ENCODE measurements around the gene DOCK9.

The DOCK9 gene

GRCh38 chr13:98921015-98921580 lies 56.8 kb downstream of the DOCK9 start:
- no peak overlapping the region for H3K4me3 ChIP-seq (ENCODE audit: low read depth in 1 of 2, low read length in 2 of 2)
- H3K36me3 ChIP-seq (ENCODE audit: control insufficient read depth in 1 of 2, insufficient read depth in 2 of 2, low read length in 2 of 2) = peaks cover 7% of the 10 kb centered on the region in 2 donors
- no peaks in the 10 kb centered on the region for H3K4me1 ChIP-seq (ENCODE audit: control insufficient read depth in 1 of 2, insufficient read depth in 2 of 2, low read length in 2 of 2)
- no peak overlapping the region for H3K27ac ChIP-seq (ENCODE audit: low read depth, low read length)
- no peaks in the 10 kb centered on the region for H3K9me3 ChIP-seq (ENCODE audit: control insufficient read depth in 1 of 2, low read length in 2 of 2)
- H3K27me3 ChIP-seq (ENCODE audit: control insufficient read depth in 1 of 2, insufficient read depth in 2 of 2, low read length in 2 of 2) = no peaks in the 10 kb centered on the region
- H3K9ac ChIP-seq (ENCODE audit: low read depth in 1 of 2, low read length in 2 of 2) = no peak overlapping the region

- H3K4me3 ChIP-seq (ENCODE audit: low read depth in 1 of 2, low read length in 2 of 2) = no peak overlapping the region
- no peak overlapping the region for H3K9ac ChIP-seq (ENCODE audit: low read depth in 1 of 2, low read length in 2 of 2)
- peaks cover 7 to 10% of the 10 kb centered on the region in 2 donors for H3K36me3 ChIP-seq (ENCODE audit: control insufficient read depth in 1 of 2, insufficient read depth in 2 of 2, low read length in 2 of 2)
- H3K27me3 ChIP-seq (ENCODE audit: control insufficient read depth in 1 of 2, insufficient read depth in 2 of 2, low read length in 2 of 2) = no peaks in the 10 kb centered on the region
- no peak overlapping the region for H3K27ac ChIP-seq (ENCODE audit: low read depth, low read length)
- H3K4me1 ChIP-seq (ENCODE audit: control insufficient read depth in 1 of 2, insufficient read depth in 2 of 2, low read length in 2 of 2) = no peaks in the 10 kb centered on the region
- H3K9me3 ChIP-seq (ENCODE audit: control insufficient read depth in 1 of 2, low read length in 2 of 2) = no peaks in the 10 kb centered on the region
These were observed 58.3 kb downstream of the DOCK9 start for GRCh38 chr13:98919566-98919965.

GRCh38 chr13:98918771-98919170 lies 59.1 kb downstream of the DOCK9 start:
- no peaks in the 10 kb centered on the region for H3K9me3 ChIP-seq (ENCODE audit: control insufficient read depth in 1 of 2, low read length in 2 of 2)
- no peak overlapping the region for H3K27ac ChIP-seq (ENCODE audit: low read depth, low read length)
- H3K4me1 ChIP-seq (ENCODE audit: control insufficient read depth in 1 of 2, insufficient read depth in 2 of 2, low read length in 2 of 2) = no peaks in the 10 kb centered on the region
- no peak overlapping the region for H3K9ac ChIP-seq (ENCODE audit: low read depth in 1 of 2, low read length in 2 of 2)
- no peak overlapping the region for H3K4me3 ChIP-seq (ENCODE audit: low read depth in 1 of 2, low read length in 2 of 2)
- H3K36me3 ChIP-seq (ENCODE audit: control insufficient read depth in 1 of 2, insufficient read depth in 2 of 2, low read length in 2 of 2) = peaks cover 7 to 10% of the 10 kb centered on the region in 2 donors
- H3K27me3 ChIP-seq (ENCODE audit: control insufficient read depth in 1 of 2, insufficient read depth in 2 of 2, low read length in 2 of 2) = no peaks in the 10 kb centered on the region

- H3K4me1 ChIP-seq (ENCODE audit: control insufficient read depth in 1 of 2, insufficient read depth in 2 of 2, low read length in 2 of 2) = no peaks in the 10 kb centered on the region
- no peaks in the 10 kb centered on the region for H3K9me3 ChIP-seq (ENCODE audit: control insufficient read depth in 1 of 2, low read length in 2 of 2)
- no peak overlapping the region for H3K4me3 ChIP-seq (ENCODE audit: low read depth in 1 of 2, low read length in 2 of 2)
- no peaks in the 10 kb centered on the region for H3K27me3 ChIP-seq (ENCODE audit: control insufficient read depth in 1 of 2, insufficient read depth in 2 of 2, low read length in 2 of 2)
- peaks cover 7 to 10% of the 10 kb centered on the region in 2 donors for H3K36me3 ChIP-seq (ENCODE audit: control insufficient read depth in 1 of 2, insufficient read depth in 2 of 2, low read length in 2 of 2)
- H3K9ac ChIP-seq (ENCODE audit: low read depth in 1 of 2, low read length in 2 of 2) = no peak overlapping the region
- H3K27ac ChIP-seq (ENCODE audit: low read depth, low read length) = no peak overlapping the region
These were observed 60.7 kb downstream of the DOCK9 start for GRCh38 chr13:98917116-98917515.

- Histone ChIP-seq H3K9ac (ENCODE audit: low read depth in 1 of 2, low read length in 2 of 2) (no peak overlapping the region), H3K4me3 (ENCODE audit: low read depth in 1 of 2, low read length in 2 of 2) (no peak overlapping the region), H3K9me3 (ENCODE audit: control insufficient read depth in 1 of 2, low read length in 2 of 2) (no peaks in the 10 kb centered on the region), H3K27me3 (ENCODE audit: control insufficient read depth in 1 of 2, insufficient read depth in 2 of 2, low read length in 2 of 2) (no peaks in the 10 kb centered on the region), H3K4me1 (ENCODE audit: control insufficient read depth in 1 of 2, insufficient read depth in 2 of 2, low read length in 2 of 2) (no peaks in the 10 kb centered on the region), H3K27ac (ENCODE audit: low read depth, low read length) (no peak overlapping the region), H3K36me3 (ENCODE audit: control insufficient read depth in 1 of 2, insufficient read depth in 2 of 2, low read length in 2 of 2) (peaks cover under 1 to 5% of the 10 kb centered on the region in 2 donors)
These were observed 61.5 kb downstream of the DOCK9 start for GRCh38 chr13:98916403-98916802.

GRCh38 chr13:98915981-98916380 lies 61.9 kb downstream of the DOCK9 start:
- Histone ChIP-seq H3K9ac (ENCODE audit: low read depth in 1 of 2, low read length in 2 of 2) (no peak overlapping the region), H3K4me3 (ENCODE audit: low read depth in 1 of 2, low read length in 2 of 2) (no peak overlapping the region), H3K27me3 (ENCODE audit: control insufficient read depth in 1 of 2, insufficient read depth in 2 of 2, low read length in 2 of 2) (no peaks in the 10 kb centered on the region), H3K9me3 (ENCODE audit: control insufficient read depth in 1 of 2, low read length in 2 of 2) (no peaks in the 10 kb centered on the region), H3K36me3 (ENCODE audit: control insufficient read depth in 1 of 2, insufficient read depth in 2 of 2, low read length in 2 of 2) (peaks cover 0 to 5% of the 10 kb centered on the region in 2 donors), H3K27ac (ENCODE audit: low read depth, low read length) (no peak overlapping the region), H3K4me1 (ENCODE audit: control insufficient read depth in 1 of 2, insufficient read depth in 2 of 2, low read length in 2 of 2) (no peaks in the 10 kb centered on the region)

- H3K27ac ChIP-seq (ENCODE audit: low read depth, low read length) = no peak overlapping the region
- peaks cover 0 to 5% of the 10 kb centered on the region in 2 donors for H3K36me3 ChIP-seq (ENCODE audit: control insufficient read depth in 1 of 2, insufficient read depth in 2 of 2, low read length in 2 of 2)
- H3K9ac ChIP-seq (ENCODE audit: low read depth in 1 of 2, low read length in 2 of 2) = no peak overlapping the region
- H3K9me3 ChIP-seq (ENCODE audit: control insufficient read depth in 1 of 2, low read length in 2 of 2) = no peaks in the 10 kb centered on the region
- no peaks in the 10 kb centered on the region for H3K27me3 ChIP-seq (ENCODE audit: control insufficient read depth in 1 of 2, insufficient read depth in 2 of 2, low read length in 2 of 2)
- peaks cover 0 to 3% of the 10 kb centered on the region in 2 donors for H3K4me1 ChIP-seq (ENCODE audit: control insufficient read depth in 1 of 2, insufficient read depth in 2 of 2, low read length in 2 of 2)
- H3K4me3 ChIP-seq (ENCODE audit: low read depth in 1 of 2, low read length in 2 of 2) = no peak overlapping the region
These were observed 62.3 kb downstream of the DOCK9 start for GRCh38 chr13:98915563-98915962.

- Histone ChIP-seq H3K9ac (ENCODE audit: low read depth in 1 of 2, low read length in 2 of 2) (no peak overlapping the region), H3K9me3 (ENCODE audit: control insufficient read depth in 1 of 2, low read length in 2 of 2) (no peaks in the 10 kb centered on the region), H3K4me1 (ENCODE audit: control insufficient read depth in 1 of 2, insufficient read depth in 2 of 2, low read length in 2 of 2) (peaks cover 0 to 6% of the 10 kb centered on the region in 2 donors), H3K27ac (ENCODE audit: low read depth, low read length) (no peak overlapping the region), H3K27me3 (ENCODE audit: control insufficient read depth in 1 of 2, insufficient read depth in 2 of 2, low read length in 2 of 2) (no peaks in the 10 kb centered on the region), H3K4me3 (ENCODE audit: low read depth in 1 of 2, low read length in 2 of 2) (no peak overlapping the region), H3K36me3 (ENCODE audit: control insufficient read depth in 1 of 2, insufficient read depth in 2 of 2, low read length in 2 of 2) (peaks cover 0 to 5% of the 10 kb centered on the region in 2 donors)
These were observed 64.1 kb downstream of the DOCK9 start for GRCh38 chr13:98913741-98914140.

- Histone ChIP-seq H3K36me3 (ENCODE audit: control insufficient read depth in 1 of 2, insufficient read depth in 2 of 2, low read length in 2 of 2) (peaks cover 0 to 5% of the 10 kb centered on the region in 2 donors), H3K9me3 (ENCODE audit: control insufficient read depth in 1 of 2, low read length in 2 of 2) (no peaks in the 10 kb centered on the region), H3K27me3 (ENCODE audit: control insufficient read depth in 1 of 2, insufficient read depth in 2 of 2, low read length in 2 of 2) (no peaks in the 10 kb centered on the region), H3K9ac (ENCODE audit: low read depth in 1 of 2, low read length in 2 of 2) (no peak overlapping the region), H3K4me3 (ENCODE audit: low read depth in 1 of 2, low read length in 2 of 2) (no peak overlapping the region), H3K4me1 (ENCODE audit: control insufficient read depth in 1 of 2, insufficient read depth in 2 of 2, low read length in 2 of 2) (peaks cover 0 to 6% of the 10 kb centered on the region in 2 donors), H3K27ac (ENCODE audit: low read depth, low read length) (no peak overlapping the region)
These were observed 65.0 kb downstream of the DOCK9 start for GRCh38 chr13:98912846-98913245.

GRCh38 chr13:98910501-98910951 lies 67.3 kb downstream of the DOCK9 start:
- no peak overlapping the region for H3K4me3 ChIP-seq (ENCODE audit: low read depth in 1 of 2, low read length in 2 of 2)
- no peaks in the 10 kb centered on the region for H3K36me3 ChIP-seq (ENCODE audit: control insufficient read depth in 1 of 2, insufficient read depth in 2 of 2, low read length in 2 of 2)
- H3K27me3 ChIP-seq (ENCODE audit: control insufficient read depth in 1 of 2, insufficient read depth in 2 of 2, low read length in 2 of 2) = no peaks in the 10 kb centered on the region
- H3K9ac ChIP-seq (ENCODE audit: low read depth in 1 of 2, low read length in 2 of 2) = no peak overlapping the region
- peaks cover 0 to 6% of the 10 kb centered on the region in 2 donors for H3K4me1 ChIP-seq (ENCODE audit: control insufficient read depth in 1 of 2, insufficient read depth in 2 of 2, low read length in 2 of 2)
- H3K9me3 ChIP-seq (ENCODE audit: control insufficient read depth in 1 of 2, low read length in 2 of 2) = no peaks in the 10 kb centered on the region
- H3K27ac ChIP-seq (ENCODE audit: low read depth, low read length) = no peak overlapping the region

All from duodenal mucosa (tissue), 2 donors.